Heart left ventricle (tissue), 13 donors: ENCODE measurements around the gene GRAMD1B.

Experiments used
- POLR2A ChIP-seq, 2 donors: fragments of 450-650 bp; IDR thresholded peaks; one replicate each; pipeline ENCODE4 v1.6.1; 2017; ENCODE audit warnings: antibody characterized with exemption in 2 of 2, mild to moderate bottlenecking in 2 of 2, moderate library complexity in 2 of 2
- TF ChIP-seq, protein P1 (sequence below), 12 donors: fragments of 200-600 bp; sonication (generic) in 4 of 12; IDR thresholded peaks; one replicate each; pipeline versions ENCODE4 v1.5.0 to v1.8.0; 2018 to 2022; ENCODE audit warnings: antibody characterized with exemption in 12 of 12, mild to moderate bottlenecking in 5 of 12
- donor health status: ischemic (EF 13 %, LVEDD 7.1; RV severe dilation, severe dysfunction).
- donor health status: DM: no; HTN: yes; CAD: no.
- donor health status: DM: no; HTN: no; CAD: no.
- donor health status: ischemic (EF 25% LVEDD 6.9; RV normal size, moderate dysfunction).
- donor health status: ischemic (EF 25% LVEDD 5.7; RV mildly dilated, moderate dysfunction).
- donor health status: ischemic (EF 35%, LVEDD 5.7; RV mildly dilated, moderate dysfunction).
- donor health status: nonischemic (EF 11% LVEDD 7.7; RV severe dilation, severe dysfunction).
- donor health status: DM: yes; HTN: yes; CAD: no.
- donor health status: PGD.
- donor health status: ischemic (EF 29% LVEDD 5.4; RV normal size, mild dysfunction).
- donor health status: nonischemic (EF 23%, LVEDD 6.1; RV moderate dilation, normal function).

DNA sequence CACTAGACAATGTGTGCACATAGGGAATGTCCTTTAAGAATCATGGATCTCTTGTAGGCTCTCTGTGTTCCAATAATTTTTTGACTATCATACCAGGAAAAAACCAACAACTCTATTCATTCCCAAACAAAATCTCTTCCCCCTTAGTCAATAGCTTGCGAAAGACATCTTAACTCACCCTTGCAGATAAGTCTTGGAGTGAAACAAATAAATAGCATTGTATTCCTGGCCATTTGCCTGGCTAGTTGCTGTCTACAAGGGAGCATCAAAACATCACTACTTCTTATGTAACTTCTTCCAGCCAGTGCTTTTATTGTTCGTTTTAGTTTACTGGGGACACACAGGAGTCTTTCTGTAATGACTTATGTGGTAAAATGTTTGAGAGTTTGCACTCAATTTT, 194.9 kb downstream of the GRAMD1B start:
- TF ChIP-seq, protein P1, sequence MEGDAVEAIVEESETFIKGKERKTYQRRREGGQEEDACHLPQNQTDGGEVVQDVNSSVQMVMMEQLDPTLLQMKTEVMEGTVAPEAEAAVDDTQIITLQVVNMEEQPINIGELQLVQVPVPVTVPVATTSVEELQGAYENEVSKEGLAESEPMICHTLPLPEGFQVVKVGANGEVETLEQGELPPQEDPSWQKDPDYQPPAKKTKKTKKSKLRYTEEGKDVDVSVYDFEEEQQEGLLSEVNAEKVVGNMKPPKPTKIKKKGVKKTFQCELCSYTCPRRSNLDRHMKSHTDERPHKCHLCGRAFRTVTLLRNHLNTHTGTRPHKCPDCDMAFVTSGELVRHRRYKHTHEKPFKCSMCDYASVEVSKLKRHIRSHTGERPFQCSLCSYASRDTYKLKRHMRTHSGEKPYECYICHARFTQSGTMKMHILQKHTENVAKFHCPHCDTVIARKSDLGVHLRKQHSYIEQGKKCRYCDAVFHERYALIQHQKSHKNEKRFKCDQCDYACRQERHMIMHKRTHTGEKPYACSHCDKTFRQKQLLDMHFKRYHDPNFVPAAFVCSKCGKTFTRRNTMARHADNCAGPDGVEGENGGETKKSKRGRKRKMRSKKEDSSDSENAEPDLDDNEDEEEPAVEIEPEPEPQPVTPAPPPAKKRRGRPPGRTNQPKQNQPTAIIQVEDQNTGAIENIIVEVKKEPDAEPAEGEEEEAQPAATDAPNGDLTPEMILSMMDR (IDR thresholded peaks at IDR 0.05), result no peak
- no peak for TF ChIP-seq POLR2A (IDR thresholded peaks at IDR 0.05)
